Activated T-cell treated with anti-CD3 and anti-CD28 coated beads, Interleukin-2, amount 50 U/mL, for 24 hours (primary cell): ENCODE data around the gene FCN2.

ENCODE experiments used
- DNase-seq: peaks from one replicate; pipeline ENCODE4 v3.0.0-alpha.2; 2020
- H3K27ac Mint-ChIP-seq: 2 replicates; pipeline ENCODE4 v1.8.0; 2020; ENCODE audit warnings: mild to moderate bottlenecking, mixed read lengths
- H3K27me3 Mint-ChIP-seq: 2 replicates; pipeline ENCODE4 v1.8.0; 2020; ENCODE audit warnings: mixed read lengths
- H3K36me3 Mint-ChIP-seq: 2 replicates; pipeline ENCODE4 v1.8.0; 2020; ENCODE audit warnings: low read depth, mixed read lengths
- H3K4me1 Mint-ChIP-seq: 2 replicates; pipeline ENCODE4 v1.8.0; 2020; ENCODE audit warnings: low read depth, mixed read lengths
- H3K4me3 Mint-ChIP-seq: 2 replicates; pipeline ENCODE4 v1.8.0; 2020; ENCODE audit warnings: mild to moderate bottlenecking, moderate library complexity, mixed read lengths
- H3K9me3 Mint-ChIP-seq: 2 replicates; pipeline ENCODE4 v1.8.0; 2020; ENCODE audit warnings: mixed read lengths

The FCN2 gene

DNA sequence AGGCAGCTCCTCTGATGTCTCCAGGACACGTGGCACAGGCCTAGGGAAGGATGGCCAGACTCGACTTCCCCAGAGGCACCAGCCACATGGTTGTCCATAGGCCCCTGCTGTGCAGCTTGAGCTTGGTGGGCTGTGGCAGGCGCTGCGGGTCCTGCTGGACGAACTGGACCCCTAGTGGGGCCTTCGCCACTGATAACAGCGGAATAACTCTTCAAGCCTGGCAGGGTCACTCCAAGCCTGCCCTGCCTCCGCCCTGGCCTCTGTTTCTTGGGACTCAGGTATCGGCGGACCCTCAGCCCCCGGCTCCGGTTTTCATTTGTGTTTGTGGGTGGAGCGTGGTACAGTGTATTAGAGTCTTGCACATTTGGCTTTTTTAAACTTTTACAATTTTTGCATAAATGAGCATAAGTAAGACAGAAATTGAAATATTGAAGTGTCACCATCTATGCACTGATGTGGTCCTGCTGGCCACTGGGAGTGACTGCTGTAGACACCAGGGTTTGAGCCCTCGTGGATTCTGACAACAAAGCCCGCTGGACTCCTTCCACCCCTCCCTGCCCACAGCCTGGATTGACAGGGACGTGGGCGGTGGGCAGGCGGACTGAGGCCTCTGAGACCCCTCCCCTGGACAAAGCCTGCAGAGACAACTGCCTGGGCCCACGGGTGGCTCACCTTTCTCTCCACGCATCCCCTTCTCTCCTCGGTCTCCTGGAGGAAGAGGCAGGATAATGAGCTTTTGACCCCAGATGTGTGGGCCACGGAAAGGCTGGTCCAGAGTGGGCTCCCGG lies 33.3 kb downstream of the FCN2 start:
- H3K4me1 Mint-ChIP-seq = no peaks in the 10 kb centered on the region
- H3K36me3 Mint-ChIP-seq = no peaks in the 10 kb centered on the region
- H3K4me3 Mint-ChIP-seq = no peak overlapping the region
- H3K9me3 Mint-ChIP-seq = peaks cover 4% of the 10 kb centered on the region
- DNase-seq = no peak
- no peak overlapping the region for H3K27ac Mint-ChIP-seq
- H3K27me3 Mint-ChIP-seq = peaks cover 41% of the 10 kb centered on the region

DNA sequence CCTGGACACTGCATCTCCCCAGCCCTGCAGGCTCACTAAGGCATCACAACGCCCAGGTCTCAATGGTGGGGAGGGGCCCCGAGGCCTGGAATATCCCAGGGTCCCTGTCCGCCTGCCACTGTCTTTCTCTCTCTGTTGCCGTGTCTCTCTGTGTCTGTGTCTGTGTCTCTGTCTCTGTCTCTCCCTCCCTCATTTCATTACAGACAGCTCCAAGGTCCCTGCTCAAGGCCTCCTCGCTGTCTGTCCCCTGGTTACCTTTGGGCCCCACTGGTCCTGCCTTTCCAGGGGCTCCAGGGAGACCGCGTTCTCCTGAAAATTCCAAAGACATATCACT lies 33.9 kb downstream of the FCN2 start:
- no peaks in the 10 kb centered on the region for H3K4me1 Mint-ChIP-seq
- no peak overlapping the region for H3K4me3 Mint-ChIP-seq
- peaks cover 36% of the 10 kb centered on the region for H3K27me3 Mint-ChIP-seq
- no peak overlapping the region for H3K27ac Mint-ChIP-seq
- H3K36me3 Mint-ChIP-seq = no peaks in the 10 kb centered on the region
- no peak for DNase-seq
- H3K9me3 Mint-ChIP-seq = peaks cover 8% of the 10 kb centered on the region

DNA sequence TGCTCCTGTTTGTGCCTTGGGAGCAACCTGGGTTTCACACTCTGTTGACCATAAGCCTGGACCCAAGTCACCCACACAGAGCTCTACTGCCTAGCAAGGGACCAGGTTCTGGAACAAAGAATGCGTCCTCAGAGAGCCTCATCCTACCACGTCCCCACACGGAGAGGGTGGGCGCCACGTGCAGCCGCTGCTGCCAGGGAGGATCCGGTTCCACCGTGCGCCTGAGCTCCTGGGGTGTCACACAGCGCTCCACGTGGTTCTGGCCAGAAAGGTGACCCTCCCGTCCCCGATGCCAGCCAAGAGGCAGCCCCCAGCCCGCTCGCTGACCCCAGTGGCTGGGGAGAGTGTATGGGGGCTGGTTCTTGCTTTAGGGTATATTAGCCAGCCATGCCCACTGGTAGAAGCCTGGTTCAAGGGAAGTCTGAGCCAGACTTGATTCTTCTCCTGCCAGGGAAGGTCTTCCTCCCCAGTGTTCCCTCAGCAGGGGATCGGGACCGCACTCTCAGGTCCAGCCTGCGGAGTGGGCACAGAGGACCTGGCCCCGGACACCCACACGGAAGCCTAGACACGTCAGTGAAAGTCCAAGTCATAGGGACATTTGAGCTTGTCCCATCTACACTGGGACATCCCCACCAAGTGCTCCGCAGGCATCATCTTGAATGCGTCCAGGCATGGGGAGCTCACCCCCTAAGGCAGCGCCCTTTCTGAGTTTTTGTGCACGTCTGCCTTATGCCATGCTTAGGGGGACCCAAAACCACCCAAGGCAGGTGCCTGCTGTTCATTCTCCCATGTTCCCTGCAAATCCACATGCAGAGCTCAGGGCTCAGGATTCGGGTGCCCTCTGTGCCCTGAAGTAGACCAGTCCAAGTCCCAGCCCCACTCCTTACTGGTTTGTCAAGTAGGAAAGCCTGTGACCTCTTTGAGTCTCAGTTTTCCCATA lies 34.7 kb downstream of the FCN2 start:
- DNase-seq = no peak
- peaks cover 13% of the 10 kb centered on the region for H3K9me3 Mint-ChIP-seq
- H3K27me3 Mint-ChIP-seq = peaks cover 31% of the 10 kb centered on the region
- H3K27ac Mint-ChIP-seq = no peak overlapping the region
- no peaks in the 10 kb centered on the region for H3K4me1 Mint-ChIP-seq
- no peak overlapping the region for H3K4me3 Mint-ChIP-seq
- H3K36me3 Mint-ChIP-seq = peaks cover 3% of the 10 kb centered on the region

DNA sequence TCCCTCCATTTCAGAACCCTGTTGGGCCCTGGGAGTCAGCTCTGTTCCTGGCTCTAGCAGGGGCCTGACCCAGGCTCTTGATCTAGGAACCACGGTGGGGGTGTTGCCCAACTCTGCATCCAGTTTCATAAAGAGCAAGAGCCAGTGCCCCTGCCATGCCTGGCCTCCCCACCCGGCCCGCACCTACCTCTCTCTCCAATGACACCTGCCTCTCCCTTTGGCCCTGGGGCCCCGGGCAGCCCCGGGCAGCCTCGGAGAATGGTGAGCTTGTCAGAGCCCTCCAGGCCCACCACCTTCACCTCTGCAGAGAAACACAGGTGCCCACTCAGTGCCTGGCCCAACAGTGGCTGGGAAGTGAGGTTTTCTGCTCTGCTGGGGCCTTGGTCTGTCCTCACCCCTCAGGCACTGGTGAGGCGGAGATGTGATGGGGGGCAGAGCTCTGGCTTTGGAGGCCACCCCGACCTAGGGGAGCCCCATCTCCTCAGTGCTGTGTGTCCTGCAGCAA lies 35.6 kb downstream of the FCN2 start:
- Mint-ChIP-seq H3K27me3 (peaks cover 24% of the 10 kb centered on the region), H3K27ac (no peak overlapping the region), H3K36me3 (peaks cover 3% of the 10 kb centered on the region), H3K4me1 (no peaks in the 10 kb centered on the region), H3K9me3 (peaks cover 13% of the 10 kb centered on the region), H3K4me3 (no peak overlapping the region)
- DNase-seq = no peak

DNA sequence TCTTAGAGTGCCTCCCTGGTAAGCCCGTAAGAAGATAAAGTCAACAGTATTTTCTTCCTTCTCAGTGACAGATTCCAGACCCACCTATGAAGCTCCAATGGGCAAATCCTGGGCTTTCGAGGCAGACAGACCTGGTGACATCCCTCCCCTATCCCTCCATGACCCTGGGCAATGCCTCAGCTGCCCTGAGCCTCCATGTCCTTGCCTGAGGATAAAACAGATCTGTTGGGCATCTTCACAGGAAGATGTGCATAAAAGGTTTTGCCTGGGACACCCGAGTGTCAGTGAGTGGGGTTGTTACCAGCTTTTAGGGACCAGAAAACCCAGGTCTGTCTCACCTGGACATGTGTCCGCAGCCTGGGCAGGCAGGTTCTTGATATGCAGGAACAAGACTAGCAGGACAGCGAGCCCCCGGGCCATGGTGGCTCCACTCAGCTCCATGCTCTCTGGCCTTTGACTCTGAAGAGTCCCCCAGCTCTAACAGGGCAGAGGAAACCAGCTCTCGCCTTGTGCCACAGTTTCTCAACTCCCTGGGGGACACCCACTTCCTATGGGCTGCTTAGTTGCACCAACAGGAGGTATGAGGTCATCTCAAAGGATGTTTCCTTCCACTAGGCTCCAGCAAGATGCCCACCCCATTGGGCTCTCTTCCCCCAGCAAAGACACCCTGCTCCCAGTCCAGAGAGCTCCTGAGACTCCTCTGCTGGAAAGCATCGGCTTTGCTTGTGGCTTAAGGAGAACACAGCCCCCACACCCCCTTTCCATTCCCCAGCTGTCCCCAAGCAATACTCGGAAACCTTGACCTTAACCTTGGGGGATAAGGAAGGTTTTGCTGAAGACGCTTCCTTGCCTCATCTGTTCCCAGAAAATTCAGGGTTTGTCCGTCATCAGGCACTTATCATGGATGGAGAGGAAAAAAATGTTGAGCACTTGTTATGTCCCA lies 37.1 kb downstream of the FCN2 start, which contains the start of gene FCN1:
Gene FCN1 (minus strand): TSS at position 482 of the 943 bp plus-strand sequence. CDS start 41 bp downstream, at position 441.
- no peak within 1 kb of the TSS for H3K27ac Mint-ChIP-seq
- peaks cover 3% of the 10 kb centered on the region for H3K36me3 Mint-ChIP-seq
- H3K27me3 Mint-ChIP-seq = peaks cover 11% of the 10 kb centered on the region
- peaks cover 13% of the 10 kb centered on the region for H3K9me3 Mint-ChIP-seq
- DNase-seq = no peak
- no peaks in the 10 kb centered on the region for H3K4me1 Mint-ChIP-seq
- no peak within 1 kb of the TSS for H3K4me3 Mint-ChIP-seq

DNA sequence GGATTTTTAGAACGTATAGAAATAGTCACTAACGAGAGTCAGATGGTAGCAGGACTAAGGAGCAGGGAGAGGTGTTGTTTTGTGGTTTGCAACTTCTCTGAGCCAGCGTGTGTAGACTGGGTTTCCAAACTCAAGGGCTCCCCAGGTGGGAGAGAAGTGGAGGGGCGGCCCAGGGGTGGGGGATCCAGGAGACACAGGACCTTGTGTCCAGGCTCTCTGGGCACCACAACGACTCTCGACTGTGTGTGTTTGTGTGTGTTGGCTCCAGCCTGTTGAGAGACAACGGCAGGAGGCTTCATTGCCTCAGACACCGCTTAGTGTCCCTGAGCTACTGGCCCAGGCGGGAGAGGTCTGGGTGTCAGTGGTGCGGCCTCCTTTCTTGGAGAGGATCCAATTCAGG lies 38.0 kb downstream of the FCN2 start:
- H3K27ac Mint-ChIP-seq = no peak overlapping the region
- no peak for DNase-seq
- no peaks in the 10 kb centered on the region for H3K4me1 Mint-ChIP-seq
- peaks cover 9% of the 10 kb centered on the region for H3K27me3 Mint-ChIP-seq
- peaks cover 13% of the 10 kb centered on the region for H3K9me3 Mint-ChIP-seq
- no peak overlapping the region for H3K4me3 Mint-ChIP-seq
- H3K36me3 Mint-ChIP-seq = peaks cover 3% of the 10 kb centered on the region

DNA sequence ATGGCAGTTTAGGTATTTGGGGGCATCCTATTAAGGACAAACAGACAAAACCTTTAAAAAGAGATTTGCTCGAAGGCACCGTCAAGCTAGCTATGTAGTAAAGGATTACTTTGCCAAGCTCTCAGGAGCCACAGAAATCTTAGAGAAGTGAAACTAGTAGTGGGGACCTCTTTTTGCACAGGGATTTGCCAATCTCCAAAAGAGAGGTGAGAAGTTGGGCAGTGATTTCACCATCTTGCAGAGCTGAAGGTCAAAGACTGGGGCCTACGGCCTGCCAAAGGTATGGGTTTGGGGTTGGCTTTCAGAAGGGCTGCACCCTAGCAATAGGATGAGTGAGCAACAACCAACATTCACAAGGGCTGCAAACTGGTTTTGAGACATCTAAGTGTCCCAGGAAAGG lies 38.7 kb downstream of the FCN2 start:
- no peak for DNase-seq
- no peak overlapping the region for H3K4me3 Mint-ChIP-seq
- H3K27ac Mint-ChIP-seq = no peak overlapping the region
- H3K36me3 Mint-ChIP-seq = peaks cover 3% of the 10 kb centered on the region
- peaks cover 13% of the 10 kb centered on the region for H3K9me3 Mint-ChIP-seq
- peaks cover 9% of the 10 kb centered on the region for H3K27me3 Mint-ChIP-seq
- H3K4me1 Mint-ChIP-seq = no peaks in the 10 kb centered on the region

DNA sequence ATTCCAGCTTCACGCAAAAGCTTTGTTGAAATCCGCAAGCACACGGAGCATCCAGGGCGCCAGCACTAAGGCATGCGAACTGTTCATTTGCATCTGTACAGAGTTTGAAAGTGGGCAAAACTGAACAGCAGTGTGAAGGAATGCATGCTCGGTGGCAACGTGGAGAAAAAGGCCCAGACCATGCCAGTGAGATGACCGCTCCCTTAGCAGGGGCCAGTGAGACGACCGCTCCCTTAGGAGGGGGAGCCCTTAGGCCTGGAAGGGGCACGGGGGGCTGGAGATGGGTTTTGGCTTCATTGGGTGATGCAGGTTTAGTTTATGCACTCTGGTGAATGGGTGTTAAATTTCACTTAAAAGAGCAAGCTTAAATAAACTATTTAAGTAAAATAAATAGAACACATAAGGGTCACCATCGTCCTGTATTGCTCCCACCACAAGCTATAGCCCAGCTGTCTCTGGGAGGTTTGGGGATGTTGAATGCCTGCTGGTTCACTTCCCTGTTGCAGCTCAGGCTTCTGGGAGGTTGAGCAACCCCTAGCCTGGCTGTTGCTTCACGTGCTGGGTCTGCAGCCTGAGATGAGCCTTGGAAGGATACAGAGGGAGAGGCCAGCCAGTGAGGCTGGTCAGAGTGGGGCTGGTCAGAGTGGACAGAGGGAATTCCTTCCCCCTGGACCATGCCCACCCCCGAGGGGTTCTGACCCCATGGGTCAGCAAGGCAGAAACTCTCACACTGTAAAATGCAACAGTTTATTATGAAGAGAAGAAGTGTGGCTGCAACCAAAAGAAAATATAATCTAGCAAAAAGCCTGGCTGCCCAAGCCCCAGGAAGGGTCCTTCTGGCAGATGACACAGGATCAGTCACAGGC lies 41.7 kb downstream of the FCN2 start:
- H3K36me3 Mint-ChIP-seq = peaks cover 3% of the 10 kb centered on the region
- H3K27me3 Mint-ChIP-seq = peaks cover 6% of the 10 kb centered on the region
- no peak overlapping the region for H3K27ac Mint-ChIP-seq
- H3K9me3 Mint-ChIP-seq = peaks cover 13% of the 10 kb centered on the region
- DNase-seq = no peak
- H3K4me1 Mint-ChIP-seq = no peaks in the 10 kb centered on the region
- H3K4me3 Mint-ChIP-seq = no peak overlapping the region

DNA sequence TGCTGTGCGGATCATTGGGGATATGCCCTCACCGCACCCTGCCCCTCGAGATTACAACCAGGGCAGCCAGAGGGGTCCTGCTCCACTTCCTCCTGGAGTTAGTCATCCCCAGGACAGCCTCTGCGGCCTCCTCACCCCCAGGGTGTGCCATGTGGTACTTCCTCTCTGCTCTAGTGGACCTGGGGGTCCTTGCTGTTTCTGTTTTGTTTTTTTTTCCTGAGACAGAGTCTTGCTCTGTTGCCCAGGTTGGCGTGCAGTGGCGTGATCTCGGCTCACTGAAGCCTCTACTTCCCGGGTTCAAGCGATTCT lies 42.3 kb downstream of the FCN2 start:
- H3K27ac Mint-ChIP-seq = no peak overlapping the region
- H3K36me3 Mint-ChIP-seq = peaks cover 3% of the 10 kb centered on the region
- DNase-seq = no peak

DNA sequence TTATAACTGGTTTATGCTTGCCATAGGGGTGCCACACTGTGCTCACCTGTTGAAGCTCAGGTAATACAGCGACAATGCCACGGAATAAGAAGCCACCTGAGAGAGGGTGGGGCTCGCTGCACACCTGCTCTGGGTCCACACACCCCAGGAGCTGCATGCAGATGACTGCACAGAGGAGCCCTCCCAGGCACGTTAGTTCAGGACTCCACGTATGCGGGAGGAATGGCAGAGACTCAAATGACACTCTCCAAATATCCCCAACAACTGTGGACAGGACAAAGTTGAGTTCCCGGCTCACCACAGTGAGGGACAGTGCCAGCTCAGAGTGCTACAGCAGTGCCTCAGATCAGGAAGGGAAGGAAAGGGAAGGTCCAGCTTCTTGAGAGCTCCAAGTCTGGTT lies 42.9 kb downstream of the FCN2 start:
- no peak overlapping the region for H3K4me3 Mint-ChIP-seq
- H3K27ac Mint-ChIP-seq = no peak overlapping the region
- DNase-seq = no peak
- H3K9me3 Mint-ChIP-seq = peaks cover 11% of the 10 kb centered on the region
- H3K27me3 Mint-ChIP-seq = peaks cover 8% of the 10 kb centered on the region
- H3K36me3 Mint-ChIP-seq = peaks cover 3% of the 10 kb centered on the region
- no peaks in the 10 kb centered on the region for H3K4me1 Mint-ChIP-seq

More for the DNA sequence above, 42.3 kb downstream of the FCN2 start:
- H3K9me3 Mint-ChIP-seq = peaks cover 13% of the 10 kb centered on the region
- H3K27me3 Mint-ChIP-seq = peaks cover 6% of the 10 kb centered on the region
- H3K4me1 Mint-ChIP-seq = no peaks in the 10 kb centered on the region
- no peak overlapping the region for H3K4me3 Mint-ChIP-seq

DNA sequence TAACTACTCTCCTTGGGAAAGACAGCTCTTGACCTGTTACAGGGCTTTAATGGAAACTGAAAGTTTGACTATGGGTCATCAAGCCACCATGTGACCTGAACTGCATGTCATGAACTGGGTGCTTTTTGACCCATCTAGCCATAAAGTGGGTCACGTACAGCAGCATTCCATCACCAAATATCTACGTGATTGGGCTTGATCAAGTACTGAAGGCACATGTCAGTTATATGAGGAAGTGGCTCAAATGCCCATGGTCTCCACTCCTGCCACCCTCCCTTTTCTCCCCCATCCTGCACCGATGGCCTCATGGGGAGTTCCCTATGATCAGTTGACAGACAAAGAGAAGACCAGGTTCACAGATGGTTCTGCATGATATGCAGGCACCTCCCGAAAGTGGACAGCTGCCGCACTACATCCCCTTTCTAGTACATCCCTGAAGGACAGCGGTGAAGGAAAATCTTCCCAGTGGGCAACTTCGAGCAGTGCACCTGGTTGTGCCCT lies 44.5 kb downstream of the FCN2 start:
- peaks cover 15% of the 10 kb centered on the region for H3K27me3 Mint-ChIP-seq
- H3K27ac Mint-ChIP-seq = no peak overlapping the region
- no peaks in the 10 kb centered on the region for H3K4me1 Mint-ChIP-seq

DNA sequence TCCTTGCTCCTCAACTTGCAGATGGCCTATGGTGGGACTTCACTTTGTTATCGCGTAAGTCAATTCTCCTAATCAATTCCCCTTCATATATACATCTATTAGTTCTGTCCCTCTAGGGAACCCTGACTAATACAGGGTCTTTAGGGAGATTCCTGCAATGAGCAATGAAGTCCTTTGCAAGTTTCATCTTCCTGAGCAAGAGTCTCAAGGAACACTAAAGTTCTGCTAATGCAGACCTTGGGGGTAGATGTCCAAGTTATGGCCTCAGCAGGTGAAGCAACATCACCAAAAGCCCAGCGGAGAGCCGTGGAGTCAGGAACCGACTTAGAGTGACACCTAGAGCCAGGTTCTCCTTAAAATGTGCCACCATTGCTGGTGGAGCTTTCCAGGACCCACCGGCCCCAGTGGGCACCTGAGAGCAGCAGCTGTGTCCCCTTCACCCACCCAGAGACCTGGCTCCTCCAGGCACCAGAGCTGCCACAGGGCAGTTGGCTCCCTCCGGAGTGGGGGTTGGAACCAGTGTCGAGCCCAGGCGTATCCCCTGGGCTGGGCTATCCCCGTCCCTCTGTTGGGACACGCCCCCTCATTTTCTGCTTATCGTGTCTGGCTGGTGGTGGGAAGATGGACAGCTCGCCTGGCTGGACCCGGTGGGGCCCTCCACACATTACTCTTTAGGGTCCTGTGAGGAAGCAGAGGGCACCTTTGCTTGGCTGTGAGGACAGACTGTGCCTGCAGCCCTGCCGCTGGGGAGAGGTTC lies 48.0 kb downstream of the FCN2 start:
- Mint-ChIP-seq H3K27me3 (peaks cover 30% of the 10 kb centered on the region), H3K27ac (no peak overlapping the region), H3K36me3 (no peaks in the 10 kb centered on the region), H3K4me1 (no peaks in the 10 kb centered on the region), H3K9me3 (no peaks in the 10 kb centered on the region), H3K4me3 (no peak overlapping the region)
- no peak for DNase-seq

More for the DNA sequence above, 44.5 kb downstream of the FCN2 start:
- H3K36me3 Mint-ChIP-seq = no peaks in the 10 kb centered on the region
- DNase-seq = no peak
- no peaks in the 10 kb centered on the region for H3K9me3 Mint-ChIP-seq
- no peak overlapping the region for H3K4me3 Mint-ChIP-seq
